HG03066 (cell line): ENCODE data around the gene ILKAP.

Experiments
- ATAC-seq: cut with Tn5 transposase; IDR thresholded peaks from one replicate; pipeline ENCODE4 v1.9.1; 2021; ENCODE audit warnings: low read depth; ENCODE audit not compliant: unreplicated experiment

Gene ILKAP

DNA sequence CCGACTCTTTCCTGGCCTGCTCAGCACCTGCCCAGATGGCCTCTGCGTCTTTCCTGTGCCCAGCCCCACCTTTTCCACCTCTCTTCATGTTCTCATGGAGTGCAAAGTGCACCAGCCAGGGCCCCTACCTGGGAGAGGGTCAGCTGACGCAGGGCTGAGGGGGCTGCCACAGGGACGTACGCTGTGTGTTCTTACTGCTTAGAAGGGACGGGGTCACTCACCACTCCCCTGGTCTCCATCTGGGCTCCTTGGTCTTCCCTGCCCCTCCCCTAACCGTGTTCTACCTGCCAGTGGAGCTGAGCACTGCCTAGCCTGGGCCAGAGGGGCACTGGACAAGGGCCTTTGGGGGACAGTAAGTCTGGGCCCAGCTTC is 36.2 kb downstream of the ILKAP start:
- no peak for ATAC-seq

DNA sequence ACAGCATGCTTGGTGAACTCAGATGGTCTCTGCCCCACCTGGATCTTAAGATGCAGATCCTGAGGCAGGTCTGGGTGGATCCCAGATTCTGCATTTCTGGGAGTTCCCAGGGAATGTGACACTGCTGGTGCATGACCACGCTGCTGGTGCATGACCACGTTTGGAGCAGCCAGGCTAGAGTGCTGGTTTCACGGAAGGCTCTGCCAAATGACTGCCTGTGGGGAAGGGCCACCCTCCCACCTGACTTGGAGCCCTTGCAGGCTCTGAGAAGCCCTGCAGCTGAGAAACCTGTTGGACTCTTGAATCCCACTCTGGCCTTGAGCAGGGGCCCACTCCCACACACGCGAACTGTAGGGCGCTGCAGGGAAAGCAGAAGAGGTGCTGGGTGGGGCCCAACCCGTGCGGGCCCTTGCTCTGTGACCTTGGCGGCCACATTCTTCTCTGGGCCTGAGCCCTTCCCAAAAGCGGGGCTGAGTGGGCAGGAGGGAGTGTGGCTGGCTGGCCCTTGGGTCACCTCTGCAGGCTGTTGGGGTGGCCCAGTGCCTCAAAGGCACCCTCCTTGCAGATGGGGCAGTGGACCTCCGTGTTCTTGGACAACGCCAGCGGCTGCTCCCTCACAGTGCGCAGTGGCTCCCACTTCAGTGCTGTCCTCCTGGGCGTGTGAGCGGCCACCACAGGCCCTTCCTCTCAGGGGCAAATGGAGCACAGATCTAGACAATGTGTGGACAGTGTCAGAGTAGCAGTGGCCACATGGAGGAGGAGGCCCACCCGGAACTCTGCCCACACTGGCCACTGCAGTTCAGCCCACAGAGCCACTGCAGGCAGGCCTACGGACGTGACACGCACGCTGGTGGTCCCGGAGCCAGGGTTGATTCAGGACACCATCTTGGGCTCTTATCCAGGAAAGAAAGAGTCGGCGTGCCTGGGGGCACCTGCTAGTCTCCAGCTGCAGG is 36.8 kb downstream of the ILKAP start:
- no peak for ATAC-seq

DNA sequence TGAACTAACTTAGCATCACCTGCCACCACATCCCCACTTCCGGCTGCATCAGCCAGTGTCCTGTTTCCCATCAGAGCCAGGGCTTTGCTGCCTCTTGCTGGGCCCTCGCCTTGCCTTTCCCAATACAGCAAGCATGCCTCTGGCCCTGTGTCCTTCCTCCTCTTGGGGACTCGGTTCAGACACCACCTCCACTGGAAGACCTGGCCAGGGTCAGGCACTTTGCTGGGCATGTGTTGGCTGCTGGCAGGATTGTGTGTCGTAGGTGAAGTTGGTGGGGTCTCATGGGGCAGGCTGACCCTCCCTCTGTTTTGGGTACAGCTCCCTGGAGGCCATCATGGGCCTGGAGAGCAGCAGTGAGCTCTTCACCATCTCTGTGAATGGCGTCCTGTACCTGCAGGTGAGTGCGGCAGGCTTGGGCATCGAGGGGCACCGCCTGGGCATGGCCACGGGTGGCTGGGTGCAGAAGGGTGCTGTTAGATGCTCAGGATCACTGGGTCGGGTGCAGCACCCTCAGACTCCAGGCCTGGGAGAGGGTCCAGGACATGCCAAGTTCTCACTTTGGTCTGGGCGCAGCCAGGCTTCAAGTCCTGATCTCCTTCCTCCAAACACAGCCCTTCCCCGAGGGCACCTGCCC is 38.1 kb downstream of the ILKAP start:
- no peak for ATAC-seq

DNA sequence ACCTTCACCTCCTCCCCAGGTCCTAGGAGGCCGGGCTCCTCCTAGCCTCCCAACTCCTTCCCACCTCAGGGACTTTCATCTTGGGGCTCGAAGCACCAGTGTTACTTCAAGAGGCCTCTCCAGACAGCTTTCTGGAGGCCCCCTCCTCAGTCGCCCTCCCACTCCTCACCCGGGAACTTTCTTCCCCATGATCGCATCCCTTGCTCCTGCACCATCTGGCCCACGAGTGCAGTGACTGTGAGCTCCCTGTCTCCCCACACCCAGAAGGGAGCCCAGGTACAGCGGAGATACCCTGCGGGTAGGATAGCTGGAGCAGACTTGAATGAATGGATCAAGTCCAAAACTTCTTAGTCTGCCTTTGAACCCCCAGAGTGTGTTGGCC is 38.6 kb downstream of the ILKAP start:
- no peak for ATAC-seq

DNA sequence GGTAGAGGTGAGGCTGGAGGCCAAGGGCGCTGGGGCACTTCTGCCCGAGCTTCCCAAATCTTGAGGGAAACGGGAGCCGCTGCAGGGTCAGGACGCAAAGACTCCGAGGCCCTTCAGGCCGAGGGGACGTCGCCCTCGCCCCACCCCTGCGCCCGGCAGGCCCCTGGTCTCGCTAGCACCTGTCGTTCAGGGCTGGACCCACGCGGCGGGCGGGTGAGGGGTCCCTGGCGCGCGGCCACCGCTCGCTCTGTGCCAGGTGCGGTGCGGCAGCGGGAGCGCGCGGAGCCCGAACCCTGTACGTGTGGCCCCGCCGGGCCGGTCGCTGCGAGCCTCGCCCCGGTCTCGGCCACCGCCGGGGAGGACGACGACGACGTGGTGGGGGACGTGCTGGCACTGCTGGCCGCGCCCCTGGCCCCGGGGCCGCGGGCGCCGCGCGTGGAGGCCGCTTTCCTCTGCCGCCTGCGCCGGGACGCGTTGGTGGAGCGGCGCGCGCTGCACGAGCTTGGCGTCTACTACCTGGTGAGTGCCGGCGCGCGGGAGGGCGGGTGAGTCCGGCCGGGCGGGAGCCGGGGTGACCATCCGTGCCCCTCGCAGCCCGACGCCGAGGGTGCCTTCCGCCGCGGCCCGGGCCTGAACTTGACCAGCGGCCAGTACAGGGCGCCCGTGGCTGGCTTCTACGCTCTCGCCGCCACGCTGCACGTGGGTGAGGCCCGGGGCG is 39.9 kb downstream of the ILKAP start:
- ATAC-seq: no peak

DNA sequence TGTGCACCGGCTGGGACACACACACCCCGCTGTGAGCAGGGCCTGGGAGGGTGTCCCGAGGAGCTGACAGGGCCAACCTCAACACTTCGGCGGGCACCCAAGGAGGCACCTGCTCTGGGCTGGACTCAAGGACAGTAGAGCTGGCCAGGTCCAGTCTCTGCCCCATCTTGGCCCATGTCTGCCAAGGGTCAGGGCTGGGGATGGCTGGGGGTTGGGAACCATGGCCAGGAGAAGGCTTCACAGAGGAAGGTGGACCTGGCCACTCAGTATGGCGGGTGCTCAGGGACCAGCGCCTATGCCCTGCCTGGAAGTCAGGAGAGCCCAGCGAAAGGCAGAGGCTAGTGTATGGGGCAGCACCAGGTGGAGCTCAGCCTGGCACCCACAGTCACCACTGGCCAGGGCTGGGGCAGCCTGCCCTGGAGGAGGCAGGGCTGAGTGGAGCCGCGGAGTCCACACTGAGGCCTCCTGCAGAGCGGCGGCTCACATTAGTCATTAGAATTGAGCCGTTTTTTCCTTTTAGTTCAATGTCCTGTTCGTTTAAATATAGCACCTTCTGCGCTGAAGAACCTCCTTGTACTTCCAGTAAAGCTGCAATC is 40.6 kb downstream of the ILKAP start:
- no peak for ATAC-seq

DNA sequence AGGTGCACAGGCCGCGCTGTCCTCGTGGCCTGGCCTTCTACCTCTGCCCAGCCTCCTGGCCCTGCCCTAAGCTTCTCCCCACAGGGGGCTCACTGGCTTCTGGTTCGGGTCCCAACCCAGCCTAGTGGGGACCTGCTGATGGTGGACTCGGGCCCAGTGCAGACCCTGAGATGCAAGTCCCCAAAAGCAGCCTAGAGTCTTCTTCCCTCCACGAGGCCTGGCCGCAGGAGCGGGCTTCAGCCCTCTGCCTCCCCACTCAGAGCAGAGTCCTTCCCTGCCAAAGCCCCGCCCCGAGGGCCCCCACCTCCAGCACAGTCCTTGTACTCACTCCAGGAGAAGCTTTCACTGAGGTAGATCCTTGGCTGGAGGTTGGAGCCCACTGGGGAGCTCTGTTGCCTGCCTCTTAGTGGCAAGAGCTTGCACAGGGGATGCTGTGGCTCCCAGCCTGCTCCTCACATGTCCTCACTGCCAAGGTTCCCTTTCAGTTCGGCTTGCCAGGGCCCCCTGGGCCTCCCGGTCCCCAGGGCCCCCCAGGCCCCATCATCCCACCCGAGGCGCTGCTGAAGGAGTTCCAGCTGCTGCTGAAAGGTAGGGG is 41.1 kb downstream of the ILKAP start:
- ATAC-seq: no peak

DNA sequence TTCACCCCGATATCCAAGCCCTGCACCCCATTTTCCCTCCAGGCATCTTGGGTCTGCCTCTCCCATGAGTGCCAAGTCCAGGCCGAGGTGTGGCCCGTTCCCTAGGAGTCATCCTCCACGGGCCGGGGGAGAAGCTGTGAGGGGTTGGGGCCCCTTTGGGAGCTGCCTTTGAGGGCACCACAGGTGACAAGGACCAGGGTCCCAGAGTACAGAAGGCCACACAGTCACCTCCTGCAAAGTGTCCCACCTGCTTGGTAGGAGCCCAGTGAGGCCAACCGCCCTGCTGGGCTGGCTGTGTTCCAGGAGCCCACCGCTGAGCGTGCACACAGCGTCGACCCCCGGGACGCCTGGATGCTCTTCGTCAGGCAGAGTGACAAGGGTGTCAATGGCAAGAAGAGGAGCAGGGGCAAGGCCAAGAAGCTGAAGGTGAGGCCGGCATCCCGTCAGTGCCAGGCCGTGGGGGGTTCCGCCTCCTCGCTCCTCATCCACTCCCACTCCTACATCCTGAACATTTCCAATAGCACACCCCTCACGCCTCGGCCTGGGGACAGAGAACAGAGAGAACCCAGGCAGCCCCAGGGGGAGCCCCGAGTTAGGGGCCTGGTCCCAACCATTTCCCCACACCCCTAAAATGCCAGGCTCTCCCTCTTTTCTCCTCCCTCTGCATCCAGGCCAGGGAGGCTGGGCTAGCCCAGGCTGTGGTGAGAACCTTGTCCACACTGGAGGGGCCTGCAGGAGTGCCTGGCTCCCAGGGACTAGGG is 42.0 kb downstream of the ILKAP start:
- ATAC-seq: no peak

DNA sequence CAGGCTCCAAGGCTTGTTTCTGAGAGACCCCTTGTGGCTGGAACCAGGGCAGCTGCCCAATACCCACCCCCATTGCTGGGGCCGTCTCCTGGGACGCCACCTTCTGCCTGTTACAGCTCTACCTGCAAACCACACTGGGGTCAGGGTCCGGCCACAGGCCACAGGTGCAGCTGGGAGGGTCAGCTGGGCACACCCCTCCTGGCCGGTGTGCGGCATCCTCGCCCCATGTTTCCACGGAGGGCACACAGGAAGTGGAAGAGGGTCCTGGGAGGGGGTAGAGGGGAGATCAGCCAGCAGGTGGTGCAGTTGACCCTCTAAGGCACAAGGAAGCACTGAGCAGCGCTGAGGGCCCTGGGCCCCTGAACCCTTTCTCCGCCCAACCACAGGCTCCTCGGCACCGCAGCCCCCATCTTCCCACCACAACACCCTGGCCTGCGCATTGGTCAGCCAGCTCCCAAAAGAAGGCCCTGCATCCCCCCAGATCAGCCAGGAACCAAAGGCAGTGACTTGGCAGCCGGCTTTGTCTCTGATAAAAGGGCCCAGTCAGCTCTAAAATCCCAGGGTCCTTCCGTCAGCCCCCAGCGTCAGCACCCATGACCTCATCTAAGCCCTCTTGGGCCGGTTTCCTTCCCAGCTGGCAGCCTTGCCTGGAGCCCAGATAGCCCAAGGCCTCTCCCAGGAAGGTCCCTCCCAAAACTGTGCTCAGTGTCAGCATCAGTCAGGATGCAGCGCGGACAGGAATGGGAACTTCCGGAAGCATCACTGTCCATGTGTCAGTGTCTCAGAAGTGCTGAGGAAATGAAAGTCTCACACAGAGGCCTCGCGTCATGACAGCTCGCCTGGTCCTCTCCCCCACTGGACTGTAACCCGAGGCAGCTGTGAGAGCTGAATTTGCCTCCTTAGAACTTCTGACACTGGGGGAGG is 43.0 kb downstream of the ILKAP start:
- no peak for ATAC-seq

DNA sequence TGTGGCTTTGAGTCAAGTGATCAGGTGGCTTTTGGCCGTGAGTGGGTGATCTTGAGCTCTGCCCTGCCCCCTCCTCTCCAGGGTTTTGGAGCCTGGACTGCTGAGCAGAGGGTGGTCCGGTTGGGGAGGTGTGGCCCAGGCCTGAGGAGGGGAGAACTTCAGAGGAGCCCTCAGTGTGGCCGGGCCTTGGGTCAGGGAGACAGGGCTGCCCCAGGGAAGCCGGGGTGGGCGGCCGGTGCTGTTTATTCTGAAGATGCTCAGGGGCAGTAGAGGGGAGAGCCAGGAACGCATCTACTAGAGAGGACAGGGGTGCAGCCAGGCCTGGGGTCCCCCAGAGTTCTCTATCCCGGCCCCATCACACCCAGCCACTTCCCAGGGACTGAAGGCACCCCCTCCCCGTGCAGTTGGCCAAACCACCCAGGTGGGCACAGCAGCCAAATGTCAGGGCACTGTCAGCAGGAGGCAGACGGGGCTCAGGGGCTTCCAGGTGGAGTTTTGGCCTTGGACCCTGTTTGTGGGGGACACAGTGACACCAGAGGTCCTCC is 43.8 kb downstream of the ILKAP start:
- no peak for ATAC-seq

DNA sequence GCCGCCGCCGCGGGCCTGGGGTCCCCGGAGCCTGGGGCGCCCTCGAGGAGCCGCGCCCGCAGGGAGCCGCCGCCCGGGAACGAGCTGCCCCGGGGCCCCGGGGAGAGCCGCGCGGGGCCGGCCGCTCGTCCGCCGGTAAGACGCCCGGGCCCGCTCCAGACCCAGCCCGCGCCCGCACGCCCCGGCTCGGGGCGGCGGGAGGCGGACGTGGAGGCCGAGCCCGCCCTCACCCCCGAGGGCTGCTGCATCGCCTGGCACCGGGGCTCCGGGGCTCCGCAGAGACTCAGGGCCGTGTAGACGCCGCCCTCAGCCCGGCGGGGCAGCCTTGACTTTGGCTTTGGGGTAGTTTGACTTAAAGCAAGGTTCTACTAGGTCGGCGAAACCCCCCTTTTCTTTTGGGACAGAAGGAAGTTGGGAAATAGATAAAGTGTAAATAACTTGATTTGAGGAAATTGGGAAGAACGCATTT is 44.4 kb downstream of the ILKAP start:
- ATAC-seq: no peak

DNA sequence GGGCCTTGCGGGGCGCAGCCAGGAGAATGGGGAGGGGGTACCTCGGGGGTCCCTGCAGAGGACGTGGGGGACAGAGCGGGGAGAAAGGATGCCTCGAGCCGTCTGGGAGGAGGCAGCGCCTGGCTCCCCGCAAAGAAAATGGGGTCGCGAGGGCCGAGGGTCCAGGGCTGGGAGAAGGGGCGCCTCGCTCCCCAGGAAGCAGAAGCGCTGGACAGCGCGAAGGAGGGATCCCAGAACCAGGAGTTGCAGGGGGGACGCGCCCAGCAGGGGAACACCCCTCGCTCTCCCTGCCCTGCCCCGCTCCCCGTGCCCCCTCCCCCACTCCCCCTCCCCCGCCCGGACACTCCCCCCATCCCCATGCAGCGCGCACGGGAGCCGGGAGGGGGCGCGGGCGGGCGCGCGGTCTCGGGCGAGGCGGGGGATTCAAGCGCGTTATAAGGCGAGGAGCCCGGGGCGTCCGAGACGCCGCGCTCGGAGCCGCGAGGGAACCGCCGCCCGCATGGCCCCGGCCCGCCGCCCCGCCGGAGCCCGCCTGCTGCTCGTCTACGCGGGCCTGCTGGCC is 44.9 kb downstream of the ILKAP start, which contains the start of gene ERFE:
ERFE (plus strand) TSS at position 462 of the 562 bp plus-strand sequence; CDS start at position 500, 38 bp downstream.
- ATAC-seq: no peak

DNA sequence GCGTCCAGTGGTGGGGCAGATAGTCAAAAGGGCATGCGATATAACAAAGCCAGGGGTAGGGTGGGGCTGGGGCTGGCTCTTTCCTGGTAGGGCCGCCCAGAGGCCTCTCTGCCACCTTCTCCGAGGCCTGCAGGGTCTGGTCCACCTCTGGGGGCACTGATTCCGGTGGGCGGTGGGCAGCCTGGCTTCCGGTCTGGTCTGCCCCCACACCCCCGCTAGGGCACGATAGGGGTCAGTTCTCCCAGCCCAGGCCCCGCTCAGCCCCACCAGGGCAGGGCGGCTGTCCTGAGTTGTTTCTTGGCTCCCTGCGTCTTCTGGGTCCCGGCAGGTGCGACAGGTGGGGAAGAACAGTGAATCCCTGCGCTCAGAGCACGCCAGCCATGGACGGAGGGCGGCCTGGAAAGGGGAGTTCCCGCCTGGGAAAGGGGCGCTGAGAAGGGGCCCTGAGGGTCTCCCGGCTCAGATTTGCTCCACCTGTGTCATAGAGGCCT is 45.4 kb downstream of the ILKAP start:
- ATAC-seq: no peak

DNA sequence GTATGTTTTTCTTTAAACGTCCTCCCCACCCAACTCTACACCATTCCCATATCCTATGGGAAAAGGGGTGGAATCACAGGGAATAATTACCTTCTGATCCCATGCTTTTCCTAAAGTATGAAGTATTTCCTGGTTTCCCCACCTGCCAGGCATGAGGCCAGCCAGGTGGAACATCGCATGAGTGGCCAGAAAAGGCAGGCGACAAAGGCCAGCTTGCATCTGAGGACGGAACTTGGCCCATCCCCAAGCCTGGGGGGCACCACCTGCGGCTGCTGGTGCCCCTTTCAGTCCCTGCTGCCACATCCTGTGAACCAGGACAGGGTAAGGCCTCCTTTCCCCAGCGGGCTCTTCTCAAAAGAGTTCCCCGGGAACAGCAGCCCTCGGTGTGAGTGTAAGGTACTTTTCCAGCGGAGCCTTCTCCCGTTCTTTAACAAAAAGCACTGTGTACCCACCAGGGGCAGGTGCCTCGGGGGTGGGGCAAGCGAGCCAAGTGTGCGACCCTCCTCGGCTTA is 45.9 kb downstream of the ILKAP start:
- ATAC-seq: no peak

DNA sequence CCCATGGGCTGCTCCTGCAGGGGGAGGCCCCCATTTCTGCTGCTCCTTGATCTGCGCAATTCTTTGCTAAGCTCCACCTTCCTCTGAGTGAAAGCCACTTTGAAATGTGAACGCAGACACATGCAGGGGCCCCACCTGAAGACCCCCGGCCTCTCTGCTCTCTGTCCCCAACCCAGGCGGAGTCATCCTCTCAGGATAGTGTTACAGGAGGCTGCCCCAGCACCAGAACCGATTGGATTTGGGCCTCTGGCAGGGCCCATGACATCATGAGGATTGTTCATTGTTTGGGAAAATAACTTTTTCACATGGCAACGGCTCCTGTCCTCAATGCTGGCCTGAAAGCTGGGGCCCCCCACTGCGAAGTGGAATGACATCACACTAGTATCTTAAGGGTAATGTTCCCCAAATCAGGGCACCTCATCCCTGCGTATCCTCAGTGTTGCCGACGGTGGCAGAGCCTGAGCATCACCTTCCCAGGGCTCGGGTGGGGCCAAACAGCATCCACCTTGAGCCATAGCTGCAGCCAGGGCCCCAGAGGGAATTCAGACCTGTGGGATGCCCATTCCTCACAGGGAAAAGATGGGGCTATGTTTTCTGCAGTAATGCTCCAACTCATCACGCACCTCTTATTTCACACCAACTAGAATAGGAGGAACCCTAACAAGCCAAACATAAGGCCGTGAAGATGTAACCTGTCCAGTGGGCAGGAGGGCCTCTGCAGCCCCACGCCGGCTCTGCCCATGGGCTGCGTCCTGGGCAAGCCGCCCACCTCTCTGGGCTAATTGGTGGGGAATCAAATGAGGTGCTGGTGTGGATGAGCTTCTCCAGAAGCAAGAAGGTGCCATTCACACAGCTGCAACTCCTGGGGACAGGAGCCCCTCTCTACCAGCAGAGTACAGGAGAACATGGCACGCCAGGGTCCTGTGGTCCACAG is 47.5 kb downstream of the ILKAP start:
- ATAC-seq: no peak

DNA sequence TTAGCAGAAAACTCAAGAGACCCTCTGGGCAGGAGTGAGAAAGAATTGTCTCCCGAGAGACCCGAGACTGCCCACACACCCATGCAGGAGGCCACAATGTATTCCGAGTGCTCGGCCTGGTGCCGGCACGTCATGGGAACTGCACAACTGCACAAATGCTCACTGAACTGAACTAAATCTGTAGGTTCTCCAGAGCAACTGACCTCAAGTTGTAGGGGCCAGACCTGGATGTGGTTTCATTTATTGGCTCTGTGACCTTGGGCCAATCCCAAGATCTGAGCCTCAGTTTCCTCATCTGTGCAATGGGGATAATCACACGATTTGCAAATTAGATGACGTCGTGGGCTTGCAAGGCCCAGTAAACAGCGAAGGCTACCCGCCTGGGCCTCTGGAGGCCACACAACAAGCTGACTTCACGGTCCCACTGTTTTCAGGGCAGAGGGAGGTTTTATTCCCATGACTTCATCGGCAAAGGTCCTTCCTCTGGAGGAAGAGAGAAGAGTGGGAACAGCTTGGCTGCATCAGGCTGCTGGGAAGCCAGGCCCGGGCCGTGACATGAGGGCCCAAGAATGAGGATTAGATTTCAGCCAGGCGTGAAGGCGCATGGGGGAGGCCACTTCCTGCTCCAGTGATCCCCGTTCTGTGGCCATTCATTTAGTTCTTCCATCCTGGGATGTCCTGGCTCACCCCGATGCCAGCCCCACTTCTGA is 48.3 kb downstream of the ILKAP start:
- ATAC-seq: no peak
